Stomach smooth muscle (tissue), 2 donors: ENCODE results near the gene GIT1.

Source experiments
- H3K27ac ChIP-seq: one replicate; pipeline ENCODE4 v1.7.0; 2013; ENCODE audit warnings: mild to moderate bottlenecking, low read length, inconsistent platforms
- H3K27me3 ChIP-seq, 2 donors: one replicate each; pipeline ENCODE4 v1.7.0; 2013; ENCODE audit warnings: low read length in 2 of 2; ENCODE audit not compliant: insufficient read depth in 2 of 2, control insufficient read depth in 1 of 2
- H3K36me3 ChIP-seq, 2 donors: one replicate each; pipeline ENCODE4 v1.7.0; 2013; ENCODE audit warnings: low read length in 2 of 2; ENCODE audit not compliant: control insufficient read depth in 2 of 2, insufficient read depth in 2 of 2
- H3K4me1 ChIP-seq: one replicate; pipeline ENCODE4 v1.7.0; 2013; ENCODE audit warnings: low read length; ENCODE audit not compliant: control insufficient read depth, insufficient read depth
- H3K4me3 ChIP-seq, 2 donors: one replicate each; pipeline ENCODE4 v1.7.0; 2013; ENCODE audit warnings: low read length in 2 of 2
- H3K9ac ChIP-seq, 2 donors: one replicate each; pipeline ENCODE4 v1.7.0; 2013; ENCODE audit warnings: low read length in 2 of 2, mild to moderate bottlenecking in 1 of 2
- H3K9me3 ChIP-seq, 2 donors: one replicate each; pipeline ENCODE4 v1.7.0; 2013; ENCODE audit warnings: low read length in 2 of 2; ENCODE audit not compliant: control insufficient read depth in 2 of 2
- donor health status: healthy.
- donor health status: Pancreatic carcinoma.

The GIT1 gene

DNA sequence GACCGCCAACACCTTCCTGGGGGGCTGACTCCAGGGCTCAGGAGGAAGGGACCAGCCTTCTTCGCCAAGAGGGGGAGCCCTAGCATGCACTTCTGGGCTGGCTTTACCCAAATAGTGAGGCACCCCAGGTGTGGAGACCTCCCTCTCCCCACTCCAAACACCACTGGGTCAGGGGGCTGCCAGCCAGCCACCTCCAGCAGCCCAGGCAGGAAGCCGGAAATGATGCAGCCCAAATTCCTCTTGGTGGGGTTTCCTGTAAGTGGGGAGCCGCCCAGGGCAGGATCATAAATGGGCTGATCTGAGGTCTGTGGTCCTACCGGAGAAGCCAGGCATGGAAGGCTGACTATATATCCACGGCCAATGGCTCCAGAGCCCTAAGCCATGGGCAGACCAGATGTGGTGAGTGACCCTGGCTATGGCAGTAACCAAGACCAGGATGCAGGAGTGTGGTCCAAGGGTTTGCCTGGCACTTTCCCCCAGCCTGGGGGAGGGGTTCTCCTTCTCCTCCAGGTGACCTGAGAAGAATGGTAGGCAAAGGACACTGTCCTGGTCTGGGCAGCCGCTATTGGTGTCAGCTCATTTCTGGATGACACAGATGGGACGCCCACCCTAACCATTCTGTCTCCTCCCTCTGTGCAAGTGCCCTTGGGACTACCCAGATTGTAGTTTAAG lies 4.2 kb downstream of the GIT1 start:
- Histone ChIP-seq H3K4me1 (peaks cover 52% of the 10 kb centered on the region), H3K27ac (peak overlapping the region; percentile 18), H3K27me3 (no peaks in the 10 kb centered on the region), H3K4me3 (peak overlapping the region in 1 of 2 donors; percentile 40), H3K9ac (peak overlapping the region; percentile 13 to 34), H3K36me3 (peaks cover 7 to 16% of the 10 kb centered on the region in 2 donors), H3K9me3 (no peaks in the 10 kb centered on the region)

DNA sequence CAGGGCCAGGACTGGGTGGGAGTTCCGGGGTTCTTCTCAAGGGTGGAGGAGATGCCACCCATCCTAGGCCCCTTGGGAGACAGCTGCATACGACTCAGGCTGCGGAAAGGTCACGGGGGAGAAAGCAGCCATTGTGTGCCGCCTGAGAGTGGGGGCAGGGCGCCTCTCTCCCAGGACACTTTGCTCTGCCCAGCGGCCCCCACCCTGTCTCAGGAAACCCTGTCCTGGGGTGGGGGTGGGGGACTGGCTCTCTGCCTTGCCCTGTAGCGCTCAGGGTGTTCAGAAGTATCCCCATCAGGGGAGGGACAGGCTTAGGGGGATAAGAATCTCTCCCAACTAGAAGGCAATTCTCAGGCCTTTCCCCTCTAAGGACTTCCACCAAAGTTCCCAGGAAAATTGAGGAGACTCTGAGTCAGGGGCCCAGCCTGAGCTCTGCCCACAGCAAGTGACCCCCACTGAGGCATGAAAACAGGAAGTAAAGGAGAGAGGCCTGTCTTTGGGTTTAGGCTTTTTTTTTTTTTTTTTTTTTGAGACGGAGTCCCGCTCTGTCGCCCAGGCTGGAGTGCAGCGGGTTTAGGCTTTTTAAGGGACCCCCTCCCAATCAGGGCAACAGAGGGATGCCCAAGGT lies 4.9 kb downstream of the GIT1 start:
- Histone ChIP-seq H3K9me3 (no peaks in the 10 kb centered on the region), H3K4me1 (peaks cover 50% of the 10 kb centered on the region), H3K4me3 (no peak overlapping the region), H3K27me3 (no peaks in the 10 kb centered on the region), H3K36me3 (peaks cover 7 to 22% of the 10 kb centered on the region in 2 donors), H3K27ac (peak overlapping the region; percentile 18), H3K9ac (no peak overlapping the region)

DNA sequence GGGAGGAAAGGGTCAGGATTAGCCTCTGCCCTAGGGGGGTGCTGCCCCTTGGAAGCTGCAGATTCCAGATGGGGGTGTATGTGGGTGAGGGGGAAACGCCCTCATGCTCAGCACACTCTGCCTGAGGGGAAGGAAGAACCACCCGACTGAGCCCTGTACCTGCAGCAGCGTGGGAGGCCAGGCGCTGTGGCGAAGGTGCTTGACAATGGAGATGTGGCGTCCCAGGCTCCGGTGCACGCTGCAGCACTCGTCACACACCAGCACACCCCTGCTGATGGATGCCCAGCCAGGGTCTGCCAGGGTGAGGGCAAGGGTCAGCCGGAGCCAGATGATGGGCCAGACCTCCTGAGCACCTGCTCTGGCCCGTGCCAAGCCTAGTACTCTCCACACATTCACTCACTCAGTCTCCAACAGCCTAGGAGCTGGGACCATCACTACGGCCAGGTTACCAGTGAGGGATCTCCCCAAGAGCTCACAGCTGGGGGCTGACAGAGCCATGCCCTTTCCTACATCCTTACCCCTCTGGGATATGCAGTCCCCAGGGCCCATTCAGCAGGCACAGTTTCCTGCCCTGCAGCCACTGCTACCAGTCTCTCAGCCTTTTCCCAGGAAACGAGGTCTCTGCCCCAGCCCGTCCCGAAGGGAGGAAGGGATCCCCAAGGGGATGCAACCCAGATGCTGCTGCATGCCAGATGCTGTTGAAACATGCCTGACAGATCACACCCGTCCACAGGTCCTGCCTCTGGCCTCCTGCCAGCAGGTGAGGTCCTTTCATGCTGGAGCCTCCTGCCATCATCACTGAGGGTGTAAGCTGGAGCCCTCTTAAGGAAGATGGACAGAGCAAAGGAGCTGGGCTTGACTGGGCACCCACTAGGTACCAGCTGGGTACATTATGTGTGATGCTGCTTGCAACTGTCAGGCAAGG lies 5.9 kb downstream of the GIT1 start:
- no peak overlapping the region for H3K27ac ChIP-seq
- no peak overlapping the region for H3K9ac ChIP-seq
- no peak overlapping the region for H3K4me3 ChIP-seq
- peaks cover 7 to 26% of the 10 kb centered on the region in 2 donors for H3K36me3 ChIP-seq
- no peaks in the 10 kb centered on the region for H3K9me3 ChIP-seq
- peaks cover 51% of the 10 kb centered on the region for H3K4me1 ChIP-seq
- H3K27me3 ChIP-seq: no peaks in the 10 kb centered on the region

DNA sequence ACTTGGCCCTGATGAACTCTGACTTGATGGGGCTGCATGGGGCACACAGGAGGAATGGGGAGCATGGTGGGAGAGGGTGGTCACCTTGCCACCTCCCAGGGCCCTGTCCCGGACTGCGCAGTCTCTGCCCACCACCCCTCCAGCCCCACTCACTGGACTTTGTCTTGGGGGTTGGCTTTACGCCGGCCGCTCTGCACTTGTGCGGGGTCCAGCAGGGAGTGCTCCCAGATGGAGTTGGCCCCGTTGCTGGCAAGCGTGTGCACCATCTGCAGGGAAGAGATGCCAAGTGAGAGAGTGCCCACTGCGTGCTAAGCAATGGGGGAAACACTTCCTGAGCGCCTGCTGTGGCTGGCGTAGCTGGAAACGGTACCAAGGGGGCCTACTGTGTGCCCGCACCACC lies 6.7 kb downstream of the GIT1 start:
- H3K9ac ChIP-seq: no peak overlapping the region
- H3K36me3 ChIP-seq: peaks cover 7 to 30% of the 10 kb centered on the region in 2 donors
- peaks cover 45% of the 10 kb centered on the region for H3K4me1 ChIP-seq
- no peaks in the 10 kb centered on the region for H3K27me3 ChIP-seq
- H3K9me3 ChIP-seq: no peaks in the 10 kb centered on the region
- H3K27ac ChIP-seq: no peak overlapping the region
- no peak overlapping the region for H3K4me3 ChIP-seq

DNA sequence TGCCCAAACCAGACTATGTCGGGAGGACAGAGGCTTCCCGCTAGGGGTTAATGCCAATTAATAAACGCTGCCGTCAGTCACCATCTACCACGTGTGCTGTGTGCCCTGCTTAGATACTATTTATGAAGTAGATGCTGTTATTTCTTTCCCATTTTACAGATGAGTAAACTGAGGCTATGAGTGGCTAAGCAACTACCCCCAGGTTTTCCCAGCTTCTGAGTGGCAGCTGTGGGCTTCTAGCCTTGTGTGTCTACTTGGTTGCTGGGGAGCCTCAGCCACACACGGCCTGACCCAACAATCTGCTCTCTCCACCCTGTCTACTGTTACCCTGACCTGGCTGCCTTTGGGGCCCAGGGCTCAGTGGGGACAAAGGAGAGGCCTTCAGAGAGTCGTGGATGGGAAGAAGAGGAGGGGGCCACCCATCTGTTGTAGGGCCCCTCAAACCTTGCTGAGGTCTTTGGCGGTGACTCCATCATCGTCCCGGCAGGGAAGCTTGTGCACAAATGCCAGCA lies 7.1 kb downstream of the GIT1 start:
- peaks cover 7 to 30% of the 10 kb centered on the region in 2 donors for H3K36me3 ChIP-seq
- peaks cover 44% of the 10 kb centered on the region for H3K4me1 ChIP-seq
- no peak overlapping the region for H3K4me3 ChIP-seq
- no peaks in the 10 kb centered on the region for H3K27me3 ChIP-seq
- H3K27ac ChIP-seq: no peak overlapping the region
- no peaks in the 10 kb centered on the region for H3K9me3 ChIP-seq
- no peak overlapping the region for H3K9ac ChIP-seq

DNA sequence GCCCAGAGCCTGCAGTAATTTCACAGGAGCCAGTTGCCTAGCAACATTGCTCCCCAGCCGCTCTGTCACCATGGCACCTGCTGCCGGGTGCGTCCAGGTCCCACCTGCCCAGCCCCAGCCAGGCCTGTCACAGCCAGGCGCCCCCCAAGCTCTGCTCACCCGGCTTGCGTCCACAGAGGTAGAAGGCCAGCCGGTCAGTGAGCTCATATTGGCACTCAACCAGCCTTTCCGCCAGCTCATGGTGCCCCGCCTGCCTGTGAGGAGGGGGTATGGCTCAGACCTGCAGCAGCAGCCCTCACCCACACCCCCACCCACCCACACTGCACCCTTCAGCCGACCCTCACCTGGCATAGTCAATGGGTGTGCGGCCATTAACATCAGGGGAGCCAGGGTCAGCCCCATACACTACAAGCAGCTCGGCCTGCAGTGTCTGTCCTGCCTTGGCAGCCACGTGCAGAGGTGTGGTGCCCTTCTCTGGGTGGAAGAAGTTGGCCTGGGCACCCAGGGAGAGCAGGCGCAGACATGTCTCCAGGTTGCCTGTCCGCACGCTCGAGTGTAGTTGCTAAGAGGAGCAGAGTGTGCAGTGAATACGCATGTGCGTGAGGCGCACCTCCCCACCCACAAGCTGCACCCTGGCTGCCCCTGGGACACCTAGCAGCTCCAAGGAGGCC lies 7.7 kb downstream of the GIT1 start:
- Histone ChIP-seq H3K27me3 (no peaks in the 10 kb centered on the region), H3K4me1 (peaks cover 39% of the 10 kb centered on the region), H3K9ac (no peak overlapping the region), H3K9me3 (no peaks in the 10 kb centered on the region), H3K4me3 (no peak overlapping the region), H3K36me3 (peaks cover 7 to 36% of the 10 kb centered on the region in 2 donors), H3K27ac (no peak overlapping the region)

DNA sequence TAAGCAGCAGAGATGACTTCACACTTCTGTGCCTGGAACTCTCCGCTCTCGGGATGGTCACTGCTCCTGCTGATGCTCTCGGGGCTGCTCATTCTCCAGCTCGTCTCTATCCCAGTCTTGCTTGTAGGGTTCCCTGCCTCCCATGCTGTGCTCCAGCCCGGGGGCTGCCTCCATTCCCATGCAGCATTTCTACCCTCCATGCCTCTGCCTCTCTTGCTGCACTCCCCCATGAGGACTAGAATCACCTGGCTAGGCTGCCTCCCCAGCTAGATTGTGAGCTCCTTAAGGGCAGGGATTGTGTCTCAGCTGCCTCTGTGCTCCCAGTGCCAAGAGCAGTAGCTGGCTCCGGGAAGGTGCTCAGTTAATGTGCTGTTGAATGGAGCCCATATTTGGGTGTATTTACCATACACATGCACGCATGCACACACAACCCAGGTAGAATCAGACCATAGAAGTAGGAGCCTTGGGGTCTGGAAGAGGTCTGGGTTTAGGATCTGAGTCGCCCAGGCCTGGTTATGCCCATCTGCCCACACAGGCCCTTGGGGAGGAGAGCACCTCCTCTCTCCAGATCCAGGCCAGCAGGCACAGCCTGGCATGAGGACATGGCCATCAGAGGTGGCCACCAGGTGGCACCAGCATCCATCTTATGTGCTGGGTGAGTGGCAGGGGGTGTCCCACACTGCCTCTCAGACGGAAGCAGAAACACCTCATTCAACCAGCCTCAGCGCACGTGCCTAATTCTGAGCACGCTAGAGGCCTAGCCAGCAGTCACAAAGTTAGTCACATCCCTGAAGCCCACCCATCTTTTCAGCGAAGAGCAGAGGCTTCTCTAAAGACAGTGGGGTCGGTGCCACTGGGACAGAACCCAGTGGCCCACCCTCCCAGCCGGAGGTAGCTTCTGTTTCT lies 9.3 kb downstream of the GIT1 start:
- peaks cover 12 to 50% of the 10 kb centered on the region in 2 donors for H3K36me3 ChIP-seq
- no peak overlapping the region for H3K4me3 ChIP-seq
- H3K27ac ChIP-seq: no peak overlapping the region
- no peaks in the 10 kb centered on the region for H3K27me3 ChIP-seq
- H3K9ac ChIP-seq: no peak overlapping the region
- peaks cover 32% of the 10 kb centered on the region for H3K4me1 ChIP-seq
- H3K9me3 ChIP-seq: no peaks in the 10 kb centered on the region

DNA sequence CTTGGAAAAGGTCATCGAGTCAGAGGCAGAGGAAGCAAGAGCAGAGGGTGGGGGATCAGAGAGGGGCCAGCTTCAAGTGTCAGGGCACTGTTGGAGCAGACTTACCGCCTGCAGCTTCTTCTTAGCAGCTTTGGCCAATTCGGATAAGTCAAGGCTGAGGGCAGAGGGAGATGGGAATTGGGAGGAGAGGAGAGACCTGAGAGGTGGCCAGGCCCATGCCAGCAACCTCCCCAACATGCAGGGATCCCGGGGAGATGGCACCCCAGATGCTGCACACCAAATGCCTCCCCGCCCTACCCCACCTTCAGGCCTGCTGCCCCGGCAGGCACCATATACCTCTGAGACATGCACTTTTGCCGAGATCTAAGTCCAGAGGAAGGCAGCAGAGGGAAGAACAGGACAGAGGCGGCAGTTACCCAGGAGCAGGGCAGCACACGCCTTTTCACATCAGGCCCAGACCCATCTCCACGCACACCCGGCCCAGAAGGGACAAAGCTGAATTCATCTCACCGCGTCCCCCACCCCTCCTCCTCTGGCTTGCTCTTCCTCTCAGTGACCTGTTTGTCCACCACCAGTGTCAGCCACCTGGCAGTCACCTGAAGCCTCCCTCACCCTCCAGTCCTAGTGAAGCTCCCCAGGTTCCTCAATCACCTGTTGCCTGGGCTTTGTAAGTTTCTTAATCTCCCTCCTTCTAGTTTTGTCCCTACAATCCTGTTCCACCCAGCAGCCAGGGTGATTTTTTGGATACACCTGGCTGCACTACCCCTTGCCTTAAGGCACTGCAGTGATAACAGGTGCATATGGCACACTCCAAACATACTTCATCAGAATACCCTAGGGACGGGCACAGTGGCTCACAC lies 10.6 kb downstream of the GIT1 start:
- no peaks in the 10 kb centered on the region for H3K27me3 ChIP-seq
- H3K4me1 ChIP-seq: peaks cover 24% of the 10 kb centered on the region
- H3K9me3 ChIP-seq: no peaks in the 10 kb centered on the region
- H3K4me3 ChIP-seq: no peak overlapping the region
- no peak overlapping the region for H3K9ac ChIP-seq
- H3K27ac ChIP-seq: no peak overlapping the region
- H3K36me3 ChIP-seq: peaks cover 12 to 54% of the 10 kb centered on the region in 2 donors
